ENCODE results near the gene CLSTN1. TPM values are rescaled to one million over a fixed set of nuclear protein-coding genes. Genes with fewer than 3 reads are reported as not detected.

Gene CLSTN1
- total RNA-seq, 1 experiment from 2014 or later = 100 TPM

GRCh38 chr1:9726406-9726805 is 97.4 kb downstream of the CLSTN1 start:
- Histone ChIP-seq H3K18ac (ENCODE audit: insufficient read length, low read depth, low read length) (no peak overlapping the region), H2AFZ (ENCODE audit: low read length) (no peak overlapping the region), H4K91ac (ENCODE audit: insufficient read length, low read depth, low read length) (no peak overlapping the region), H3K9me3 (ENCODE audit: control insufficient read depth, low read depth, low read length) (no peaks in the 10 kb centered on the region), H4K8ac (replicated peaks; ENCODE audit: insufficient read length, low read depth, low read length) (no peak overlapping the region), H4K20me1 (ENCODE audit: control insufficient read depth, insufficient read depth, insufficient read length) (no peaks in the 10 kb centered on the region), H3K9ac (ENCODE audit: extremely low read depth, insufficient read length, low read length) (no peak overlapping the region), H2BK120ac (ENCODE audit: low read depth, low read length, poor library complexity, severe bottlenecking) (no peak overlapping the region), H3K4me2 (ENCODE audit: insufficient read depth, insufficient read length, low read length) (no peak overlapping the region), H3K56ac (ENCODE audit: insufficient read length, low read depth, low read length) (no peak overlapping the region), H2BK5ac (ENCODE audit: insufficient read length, low read length) (no peak overlapping the region), H3T11ph (ENCODE audit: low read length) (no peak overlapping the region), H2BK20ac (ENCODE audit: low read depth, low read length, poor library complexity, severe bottlenecking) (no peak overlapping the region), H3K14ac (ENCODE audit: insufficient read depth, low read length) (no peak overlapping the region), H3K79me1 (ENCODE audit: insufficient read depth, low read depth, low read length, poor library complexity, severe bottlenecking) (no peaks in the 10 kb centered on the region), H3K4me1 (ENCODE audit: insufficient read depth, low read length) (no peaks in the 10 kb centered on the region), H3K27ac (ENCODE audit: insufficient read length, low read depth, low read length) (no peak overlapping the region), H3K4ac (ENCODE audit: low read depth, low read length) (no peak overlapping the region), H2AK5ac (ENCODE audit: insufficient read length, low read length) (no peak overlapping the region), H3K23ac (ENCODE audit: insufficient read length, low read depth, low read length) (no peak overlapping the region), H3K23me2 (ENCODE audit: insufficient read length, low read depth, low read length, poor library complexity, severe bottlenecking) (no peaks in the 10 kb centered on the region), H3K27me3 (ENCODE audit: insufficient read depth, low read length) (no peaks in the 10 kb centered on the region), H2BK15ac (ENCODE audit: low read depth, low read length) (no peak overlapping the region), H2BK12ac (ENCODE audit: insufficient read length, low read depth, low read length) (no peak overlapping the region), H3K79me2 (ENCODE audit: insufficient read depth, low read length) (no peaks in the 10 kb centered on the region), H4K5ac (ENCODE audit: insufficient read length, low read depth, low read length) (no peak overlapping the region)
- DNase-seq = no peak
- no CpG with 5 or more reads among the region's 6 CpGs for WGBS (ENCODE audit: extremely low coverage, insufficient read length, low lambda C conversion rate)
- Mint-ChIP-seq H3K4me3 (no peak overlapping the region), H3K27me3 (ENCODE audit: low read depth) (no peaks in the 10 kb centered on the region; the same call in 1 of the 2 replicates), H3K36me3 (ENCODE audit: insufficient read depth in 1 of 3, low read depth in 3 of 3) (peaks cover 39 to 65% (median 62%) of the 10 kb centered on the region in 3 experiments), H3K9me3 (peaks cover 6% of the 10 kb centered on the region in 2 experiments; a peak in 4 of 5 replicates), H3K4me1 (peaks cover 0 to under 1% of the 10 kb centered on the region in 2 experiments; a peak in 3 of 4 replicates), H3K27ac (no peak overlapping the region; a peak in 1 of 7 replicates)
- TF ChIP-seq CTCF (conservative IDR thresholded peaks at IDR 0.05) = no peak
